Loucy (cell line): ENCODE data around the gene MYO18B.

ENCODE experiments used
- H2AFZ ChIP-seq: fragments of 200-600 bp; sonication (generic); 2 replicates; pipeline ENCODE4 v1.6.0; 2016; ENCODE audit warnings: antibody characterized with exemption, mild to moderate bottlenecking, low read length, moderate library complexity
- H3F3A ChIP-seq: fragments of 200-600 bp; 2 replicates; pipeline ENCODE4 v1.6.0; 2016; ENCODE audit warnings: antibody characterized with exemption, low read depth, mild to moderate bottlenecking
- H3K27me3 ChIP-seq: fragments of 200-600 bp; sonication (generic); 2 replicates; pipeline ENCODE4 v1.6.1; 2014; ENCODE audit warnings: low read length, mild to moderate bottlenecking; ENCODE audit not compliant: insufficient read depth, poor library complexity, severe bottlenecking
- H3K36me3 ChIP-seq: fragments of 200-600 bp; sonication (generic); 2 replicates; pipeline ENCODE4 v1.6.1; 2016; ENCODE audit warnings: low read length; ENCODE audit not compliant: insufficient read depth
- H3K4me1 ChIP-seq: fragments of 200-600 bp; sonication (generic); 2 replicates; pipeline ENCODE4 v1.5.1; 2014; ENCODE audit warnings: low read length, mild to moderate bottlenecking; ENCODE audit not compliant: insufficient read depth, poor library complexity, severe bottlenecking
- H3K4me2 ChIP-seq: fragments of 200-600 bp; sonication (generic); 2 replicates; pipeline ENCODE4 v1.6.0; 2014; ENCODE audit warnings: antibody characterized with exemption, low read length, low read depth, mild to moderate bottlenecking; ENCODE audit not compliant: poor library complexity, severe bottlenecking
- H3K4me3 ChIP-seq: fragments of 200-600 bp; sonication (generic); 2 replicates; pipeline ENCODE4 v1.5.1; 2014; ENCODE audit warnings: low read length, mild to moderate bottlenecking, mixed read lengths; ENCODE audit not compliant: poor library complexity, severe bottlenecking
- H3K79me2 ChIP-seq: fragments of 200-600 bp; sonication (generic); 2 replicates; pipeline ENCODE4 v1.6.1; 2014; ENCODE audit warnings: low read length; ENCODE audit not compliant: insufficient read depth
- H3K9ac ChIP-seq: fragments of 200-600 bp; sonication (generic); 2 replicates; pipeline ENCODE4 v1.6.0; 2014; ENCODE audit warnings: mild to moderate bottlenecking, low read depth, low read length, moderate library complexity; ENCODE audit not compliant: poor library complexity, severe bottlenecking
- H3K9me2 ChIP-seq: fragments of 200-600 bp; sonication (generic); replicated peaks from 2 replicates; pipeline ENCODE4 v1.6.1; 2016; ENCODE audit warnings: low read depth, low read length, mixed read lengths
- H3K9me3 ChIP-seq: fragments of 200-600 bp; sonication (generic); 2 replicates; pipeline ENCODE4 v1.6.1; 2014; ENCODE audit warnings: mild to moderate bottlenecking, antibody characterized with exemption, low read length, low read depth; ENCODE audit not compliant: insufficient read depth
- H4K20me1 ChIP-seq: fragments of 200-600 bp; sonication (generic); 2 replicates; pipeline ENCODE4 v1.6.0; 2014; ENCODE audit warnings: antibody characterized with exemption, low read length, mild to moderate bottlenecking; ENCODE audit not compliant: insufficient read depth, poor library complexity, severe bottlenecking
- CTCF ChIP-seq: fragments of 200-600 bp; sonication (generic); conservative IDR thresholded peaks from 2 replicates; pipeline ENCODE4 v1.5.1; 2014; ENCODE audit warnings: mild to moderate bottlenecking, antibody characterized with exemption, low read length
- EZH2phosphoT487 ChIP-seq: fragments of 200-600 bp; IDR thresholded peaks from 2 replicates; pipeline ENCODE4 v1.6.1; 2018; ENCODE audit warnings: antibody characterized with exemption, mild to moderate bottlenecking, moderate library complexity, borderline replicate concordance

Gene MYO18B

DNA sequence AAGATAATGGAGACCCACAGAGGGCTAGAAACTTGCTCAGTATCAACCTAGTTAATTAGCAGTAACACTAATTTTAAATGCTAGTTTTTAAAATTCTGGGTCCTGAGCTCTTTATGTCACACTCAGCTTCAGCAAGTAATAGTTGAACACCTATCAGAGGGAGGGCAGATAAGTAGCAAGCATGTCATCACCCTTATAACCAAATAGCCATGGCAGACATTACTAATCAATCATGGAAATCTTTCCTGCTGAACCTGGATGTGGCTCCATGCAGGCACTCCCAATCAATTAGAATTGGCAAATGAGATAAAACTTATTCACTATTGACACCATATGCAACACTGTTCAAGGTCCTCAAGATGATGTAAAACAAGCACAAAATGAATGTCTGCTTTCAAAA lies 315.7 kb downstream of the MYO18B start:
- H4K20me1 ChIP-seq, result no peaks in the 10 kb centered on the region
- H3K36me3 ChIP-seq, result no peaks in the 10 kb centered on the region
- no peaks in the 10 kb centered on the region for H3K9me2 ChIP-seq
- no peaks in the 10 kb centered on the region for H3K4me1 ChIP-seq
- no peaks in the 10 kb centered on the region for H3K27me3 ChIP-seq
- H3K9ac ChIP-seq, result no peak overlapping the region
- no peaks in the 10 kb centered on the region for H3K79me2 ChIP-seq
- no peak overlapping the region for H3K4me3 ChIP-seq
- H3K9me3 ChIP-seq, result no peaks in the 10 kb centered on the region
- TF ChIP-seq CTCF (no peak), EZH2phosphoT487 (no peak)
- H3K4me2 ChIP-seq, result no peak overlapping the region
- no peak overlapping the region for H2AFZ ChIP-seq
- no peaks in the 10 kb centered on the region for H3F3A ChIP-seq

DNA sequence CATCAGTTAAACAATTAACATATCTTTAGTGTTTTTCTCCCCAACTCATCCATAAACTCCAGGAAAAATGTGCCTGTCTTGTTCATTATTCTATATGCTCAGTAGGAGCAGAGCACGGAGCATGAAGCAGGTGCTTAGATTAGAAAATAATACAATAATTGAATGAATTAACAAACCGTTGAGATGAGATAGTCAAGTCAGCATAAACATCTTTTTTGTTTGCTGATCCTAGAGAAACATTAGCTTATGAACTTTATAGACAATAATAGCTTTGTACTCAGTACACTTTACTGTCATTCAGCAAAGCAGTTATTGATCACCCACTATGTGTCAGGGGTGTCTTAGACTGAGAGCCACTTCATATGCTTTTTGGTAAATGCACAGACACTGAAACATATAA lies 322.1 kb downstream of the MYO18B start:
- Histone ChIP-seq H2AFZ (no peak overlapping the region), H3F3A (no peaks in the 10 kb centered on the region), H3K4me3 (no peak overlapping the region), H3K79me2 (no peaks in the 10 kb centered on the region), H3K36me3 (no peaks in the 10 kb centered on the region), H3K9me3 (no peaks in the 10 kb centered on the region), H3K9me2 (no peaks in the 10 kb centered on the region), H3K27me3 (no peaks in the 10 kb centered on the region), H3K4me1 (no peaks in the 10 kb centered on the region), H3K4me2 (no peak overlapping the region), H3K9ac (no peak overlapping the region), H4K20me1 (no peaks in the 10 kb centered on the region)
- TF ChIP-seq CTCF (no peak), EZH2phosphoT487 (no peak)

- Histone ChIP-seq H3K79me2 (no peaks in the 10 kb centered on the region), H3K4me3 (no peak overlapping the region), H3K9me3 (no peaks in the 10 kb centered on the region), H3K4me1 (no peaks in the 10 kb centered on the region), H3K36me3 (no peaks in the 10 kb centered on the region), H3K4me2 (no peak overlapping the region), H2AFZ (no peak overlapping the region), H3K9me2 (no peaks in the 10 kb centered on the region), H4K20me1 (no peaks in the 10 kb centered on the region), H3K27me3 (no peaks in the 10 kb centered on the region), H3F3A (no peaks in the 10 kb centered on the region), H3K9ac (no peak overlapping the region)
- TF ChIP-seq CTCF, result no peak
- no peak for TF ChIP-seq EZH2phosphoT487
Observed at GRCh38 chr22:26065847-26066246, 323.9 kb downstream of the MYO18B start.
